Nephron (organoid): ENCODE data around the gene STT3B.

ENCODE experiments used
- H3K27ac Mint-ChIP-seq, 3 experiments: 2 replicates each; pipeline ENCODE4 v1.8.0; 2020; ENCODE audit warnings: mixed read lengths in 3 of 3, mild to moderate bottlenecking in 2 of 3, moderate library complexity in 1 of 3
- H3K27me3 Mint-ChIP-seq: 2 replicates; pipeline ENCODE4 v1.8.0; 2021; ENCODE audit warnings: low read depth, mild to moderate bottlenecking, moderate library complexity, mixed read lengths
- H3K36me3 Mint-ChIP-seq: 2 replicates; pipeline ENCODE4 v1.8.0; 2020; ENCODE audit warnings: low read depth, mixed read lengths
- H3K4me1 Mint-ChIP-seq: 2 replicates; pipeline ENCODE4 v1.8.0; 2020; ENCODE audit warnings: mixed read lengths
- H3K4me3 Mint-ChIP-seq, 3 experiments: 2 replicates each; pipeline ENCODE4 v1.8.0; 2020; ENCODE audit warnings: mild to moderate bottlenecking in 3 of 3, mixed read lengths in 3 of 3, moderate library complexity in 2 of 3
- H3K9me3 Mint-ChIP-seq: 2 replicates; pipeline ENCODE4 v1.8.0; 2020; ENCODE audit warnings: mixed read lengths
- CTCF ChIP-seq, 3 experiments: fragments of 200-600 bp; sonication (generic); IDR thresholded peaks; one replicate each; pipeline ENCODE4 v1.5.0; 2021; ENCODE audit warnings: antibody characterized with exemption in 3 of 3; ENCODE audit not compliant: unreplicated experiment in 3 of 3

Gene STT3B

GRCh38 chr3:31629054-31629453 lies 96.3 kb downstream of the STT3B start:
- Mint-ChIP-seq H3K4me3 (no peak overlapping the region), H3K27ac (no peak overlapping the region), H3K9me3 (no peaks in the 10 kb centered on the region), H3K36me3 (peaks cover 84% of the 10 kb centered on the region), H3K4me1 (no peaks in the 10 kb centered on the region), H3K27me3 (no peaks in the 10 kb centered on the region)
- TF ChIP-seq CTCF (IDR thresholded peaks at IDR 0.05; ENCODE audit: unreplicated experiment in 3 of 3), result no peak

- no peaks in the 10 kb centered on the region for H3K9me3 Mint-ChIP-seq
- no peaks in the 10 kb centered on the region for H3K4me1 Mint-ChIP-seq
- peaks cover 67% of the 10 kb centered on the region for H3K36me3 Mint-ChIP-seq
- H3K27ac Mint-ChIP-seq, result no peak overlapping the region
- TF ChIP-seq CTCF (IDR thresholded peaks at IDR 0.05; ENCODE audit: unreplicated experiment in 3 of 3), result no peak
- no peak overlapping the region for H3K4me3 Mint-ChIP-seq
- H3K27me3 Mint-ChIP-seq, result no peaks in the 10 kb centered on the region
These were observed 101.8 kb downstream of the STT3B start for GRCh38 chr3:31634476-31634875.

- no peak for TF ChIP-seq CTCF (IDR thresholded peaks at IDR 0.05; ENCODE audit: unreplicated experiment in 3 of 3)
- Mint-ChIP-seq H3K9me3 (no peaks in the 10 kb centered on the region), H3K4me1 (no peaks in the 10 kb centered on the region), H3K27me3 (no peaks in the 10 kb centered on the region), H3K27ac (peak overlapping the region in 2 of 3 experiments; percentile 22 to 43), H3K4me3 (no peak overlapping the region), H3K36me3 (peaks cover 61% of the 10 kb centered on the region)
These were observed 102.8 kb downstream of the STT3B start for GRCh38 chr3:31635545-31635944.

- Mint-ChIP-seq H3K27me3 (no peaks in the 10 kb centered on the region), H3K27ac (peak overlapping the region in 1 of 3 experiments; percentile 43), H3K36me3 (peaks cover 61% of the 10 kb centered on the region), H3K4me1 (no peaks in the 10 kb centered on the region), H3K9me3 (no peaks in the 10 kb centered on the region), H3K4me3 (no peak overlapping the region)
- no peak for TF ChIP-seq CTCF (IDR thresholded peaks at IDR 0.05; ENCODE audit: unreplicated experiment in 3 of 3)
These were observed 103.3 kb downstream of the STT3B start for GRCh38 chr3:31636049-31636448.

GRCh38 chr3:31636694-31637442 lies 104.1 kb downstream of the STT3B start:
- Mint-ChIP-seq H3K27ac (no peak overlapping the region), H3K36me3 (peaks cover 54% of the 10 kb centered on the region), H3K27me3 (no peaks in the 10 kb centered on the region), H3K4me3 (no peak overlapping the region), H3K4me1 (no peaks in the 10 kb centered on the region), H3K9me3 (no peaks in the 10 kb centered on the region)
- no peak for TF ChIP-seq CTCF (IDR thresholded peaks at IDR 0.05; ENCODE audit: unreplicated experiment in 3 of 3)

GRCh38 chr3:31639828-31640227 lies 107.1 kb downstream of the STT3B start:
- Mint-ChIP-seq H3K27me3 (no peaks in the 10 kb centered on the region), H3K4me3 (no peak overlapping the region), H3K36me3 (peaks cover 52% of the 10 kb centered on the region), H3K27ac (no peak overlapping the region), H3K4me1 (no peaks in the 10 kb centered on the region), H3K9me3 (peaks cover 7% of the 10 kb centered on the region)
- TF ChIP-seq CTCF (IDR thresholded peaks at IDR 0.05; ENCODE audit: unreplicated experiment in 3 of 3), result no peak
